ENCODE results near the gene MTHFR. TPM values are rescaled to one million over a fixed set of nuclear protein-coding genes. Genes with fewer than 3 reads are reported as not detected.

Gene MTHFR
- total RNA-seq, 2 experiments from 2014 or later, result 47.0 to 47.1 TPM

- Mint-ChIP-seq H3K4me1 (peaks cover 23% of the 10 kb centered on the region), H3K27ac (no peak overlapping the region), H3K4me3 (no peak overlapping the region), H3K27me3 (no peaks in the 10 kb centered on the region), H3K9me3 (no peaks in the 10 kb centered on the region), H3K36me3 (peaks cover 20% of the 10 kb centered on the region)
- no peak for ATAC-seq (ENCODE audit: low read depth)
- POLR2A ChIA-PET, result no interaction called here
- DNase-seq, result no peak
Measured at GRCh38 chr1:11800391-11800755, 5.4 kb downstream of the MTHFR start.

GRCh38 chr1:11799896-11800295, 5.9 kb downstream of the MTHFR start:
- DNase-seq (no peak), ATAC-seq (ENCODE audit: low read depth) (no peak)
- no peak overlapping the region for H3K4me3 Mint-ChIP-seq
- no peak overlapping the region for H3K27ac Mint-ChIP-seq
- H3K27me3 Mint-ChIP-seq, result no peaks in the 10 kb centered on the region
- no peaks in the 10 kb centered on the region for H3K9me3 Mint-ChIP-seq
- POLR2A ChIA-PET, result no interaction called here
- H3K4me1 Mint-ChIP-seq, result peaks cover 23% of the 10 kb centered on the region
- peaks cover 22% of the 10 kb centered on the region for H3K36me3 Mint-ChIP-seq

DNA sequence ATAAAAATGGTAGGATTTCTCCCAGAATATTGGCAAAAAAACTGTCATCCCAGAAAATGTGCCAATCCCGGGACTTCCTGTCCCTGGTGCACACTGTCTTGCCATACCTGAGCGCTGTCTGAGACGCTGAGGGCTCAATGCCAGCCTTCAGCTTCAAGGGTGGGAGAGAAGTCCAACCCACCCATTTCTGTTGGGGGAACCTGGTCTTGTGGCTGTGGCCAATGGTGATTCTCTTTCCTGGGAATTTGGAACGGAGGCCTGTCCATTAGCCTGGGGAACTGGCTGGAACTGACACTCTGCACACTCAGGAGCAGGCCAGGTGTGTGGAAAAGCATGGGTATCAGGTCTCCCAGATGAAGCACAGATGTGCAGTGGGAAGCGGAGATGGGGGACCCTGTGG, 6.7 kb downstream of the MTHFR start:
- Mint-ChIP-seq H3K4me3 (no peak overlapping the region), H3K9me3 (no peaks in the 10 kb centered on the region), H3K4me1 (peaks cover 17% of the 10 kb centered on the region), H3K36me3 (peaks cover 25% of the 10 kb centered on the region), H3K27me3 (no peaks in the 10 kb centered on the region), H3K27ac (no peak overlapping the region)
- ATAC-seq (ENCODE audit: low read depth) (no peak), DNase-seq (no peak)
- POLR2A ChIA-PET, result no interaction called here

GRCh38 chr1:11797525-11798216, 8.1 kb downstream of the MTHFR start:
- Mint-ChIP-seq H3K27me3 (no peaks in the 10 kb centered on the region), H3K27ac (no peak overlapping the region), H3K36me3 (peaks cover 27% of the 10 kb centered on the region), H3K9me3 (no peaks in the 10 kb centered on the region), H3K4me3 (no peak overlapping the region), H3K4me1 (peaks cover 6% of the 10 kb centered on the region)
- DNase-seq (no peak), ATAC-seq (ENCODE audit: low read depth) (no peak)
- POLR2A ChIA-PET, result interaction anchor here (1.5 kb wide), 1 partner anchor 133 kb away, joined by 5 read pairs; the partner anchor contains the start of gene FBXO6

DNA sequence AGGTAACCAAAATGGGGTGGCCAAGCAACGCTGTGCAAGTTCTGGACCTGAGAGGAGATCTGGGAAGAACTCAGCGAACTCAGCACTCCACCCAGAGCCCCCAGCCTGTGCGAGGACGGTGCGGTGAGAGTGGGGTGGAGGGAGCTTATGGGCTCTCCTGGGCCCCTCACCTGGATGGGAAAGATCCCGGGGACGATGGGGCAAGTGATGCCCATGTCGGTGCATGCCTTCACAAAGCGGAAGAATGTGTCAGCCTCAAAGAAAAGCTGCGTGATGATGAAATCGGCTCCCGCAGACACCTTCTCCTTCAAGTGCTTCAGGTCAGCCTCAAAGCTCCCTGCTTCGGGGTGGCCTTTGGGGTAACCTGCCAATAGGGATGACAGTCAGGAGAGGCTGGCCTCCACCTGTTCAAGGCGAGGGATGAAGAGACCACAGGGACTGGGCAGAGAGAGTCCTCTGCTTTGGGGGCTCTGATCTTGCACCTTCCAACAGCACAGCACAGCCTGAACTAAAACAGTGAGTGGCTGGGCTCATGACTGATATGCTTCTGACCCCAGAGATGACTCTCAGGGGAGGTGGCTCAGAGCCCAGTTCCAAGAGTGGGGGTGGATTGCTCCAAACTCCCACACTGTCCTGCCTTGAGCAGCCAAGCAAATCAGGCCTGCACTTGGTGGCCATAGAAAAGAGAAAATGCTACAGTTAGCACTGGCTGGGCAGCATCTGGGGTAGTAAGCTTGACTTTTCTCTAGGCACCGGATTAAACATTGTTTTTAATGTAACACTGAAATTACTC, 9.5 kb downstream of the MTHFR start:
- no peak overlapping the region for H3K27ac Mint-ChIP-seq
- peaks cover 32% of the 10 kb centered on the region for H3K36me3 Mint-ChIP-seq
- no peaks in the 10 kb centered on the region for H3K9me3 Mint-ChIP-seq
- ATAC-seq (ENCODE audit: low read depth), result no peak
- no peak for DNase-seq
- H3K27me3 Mint-ChIP-seq, result no peaks in the 10 kb centered on the region
- no peaks in the 10 kb centered on the region for H3K4me1 Mint-ChIP-seq
- no peak overlapping the region for H3K4me3 Mint-ChIP-seq
- POLR2A ChIA-PET, result interaction anchor here (0.7 to 1.1 kb wide), 2 partner anchors 10 to 480 kb away, joined by 3 to 4 read pairs; partner anchors contain the start of genes CLCN6 and MTHFR

DNA sequence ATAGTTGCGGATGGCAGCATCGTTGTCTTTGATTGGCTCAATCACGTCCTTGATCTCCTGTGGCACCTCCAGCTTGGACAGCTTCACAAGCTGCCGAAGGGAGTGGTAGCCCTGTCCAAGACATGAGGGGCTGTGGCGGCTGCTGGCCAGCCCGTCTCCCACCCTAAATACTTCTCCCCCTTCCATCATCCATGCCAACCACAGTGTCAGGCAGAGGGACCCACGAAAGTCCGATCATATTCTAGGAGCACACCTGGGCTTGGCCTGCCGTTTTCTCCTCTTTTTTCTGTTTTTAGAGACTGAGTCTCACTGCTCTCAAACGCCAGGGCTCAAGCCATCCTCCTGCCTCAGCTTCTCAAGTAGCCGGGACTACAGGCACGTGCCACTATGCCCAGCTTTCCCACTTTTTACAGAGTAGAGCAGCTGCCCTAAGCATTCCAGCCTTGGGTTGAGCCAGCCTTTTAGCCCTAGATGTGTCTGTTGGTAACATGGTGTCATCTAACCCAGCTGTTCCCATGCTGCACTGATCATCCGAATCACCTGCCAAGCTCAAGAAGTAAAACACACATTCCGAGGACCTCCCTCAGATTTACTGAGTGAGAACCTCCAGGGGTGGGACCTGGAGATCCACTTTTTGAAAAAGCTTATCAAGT, 10.4 kb downstream of the MTHFR start:
- DNase-seq (no peak), ATAC-seq (ENCODE audit: low read depth) (no peak)
- Mint-ChIP-seq H3K4me1 (no peaks in the 10 kb centered on the region), H3K27ac (no peak overlapping the region), H3K4me3 (no peak overlapping the region), H3K36me3 (peaks cover 26% of the 10 kb centered on the region), H3K9me3 (no peaks in the 10 kb centered on the region), H3K27me3 (no peaks in the 10 kb centered on the region)
- POLR2A ChIA-PET, result no interaction called here

DNA sequence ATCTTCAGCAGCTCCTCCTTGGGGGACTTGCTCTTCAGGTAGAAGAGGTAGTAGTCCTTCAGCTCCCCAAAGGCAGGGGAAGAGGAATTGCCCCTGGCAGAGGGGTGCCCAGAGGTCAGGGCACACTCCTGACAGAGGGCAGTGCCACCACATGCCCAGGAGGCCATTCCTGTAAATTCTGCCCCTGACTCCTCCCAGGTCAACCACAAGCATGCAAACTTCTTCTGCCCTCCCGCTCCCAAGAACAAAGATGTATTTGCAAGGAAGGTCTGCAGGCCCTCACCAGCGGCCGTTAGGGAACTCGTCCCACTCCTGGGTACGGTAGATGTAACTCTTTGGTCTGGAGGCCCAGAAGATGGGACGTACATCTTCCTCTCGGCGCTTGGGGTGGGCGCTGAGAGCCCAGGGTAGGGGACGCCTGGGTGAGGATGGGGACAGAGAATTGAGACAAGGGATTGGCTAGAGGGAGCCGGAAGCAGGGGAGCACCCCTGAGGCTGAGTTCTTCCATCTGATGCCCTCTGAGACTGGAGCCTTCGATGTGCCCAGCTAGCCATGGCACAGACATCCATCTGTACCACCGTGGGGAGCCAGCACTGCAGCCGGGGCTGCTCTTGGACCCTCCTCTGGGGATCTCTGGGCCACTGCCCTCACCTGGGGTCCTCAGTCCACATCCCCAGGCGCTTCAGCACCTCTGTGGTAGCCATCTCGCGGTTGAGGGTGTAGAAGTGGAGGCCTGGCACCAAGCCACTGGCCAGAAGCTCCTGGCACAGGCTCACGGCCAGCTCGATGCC, 11.1 kb downstream of the MTHFR start:
- Mint-ChIP-seq H3K36me3 (peaks cover 21% of the 10 kb centered on the region), H3K9me3 (no peaks in the 10 kb centered on the region), H3K4me1 (no peaks in the 10 kb centered on the region), H3K27ac (no peak overlapping the region), H3K27me3 (no peaks in the 10 kb centered on the region), H3K4me3 (no peak overlapping the region)
- POLR2A ChIA-PET, result interaction anchor here (2.1 kb wide), 1 partner anchor 12 kb away, joined by 4 read pairs; the partner anchor contains the start of genes CLCN6 and MTHFR
- DNase-seq, result no peak
- ATAC-seq (ENCODE audit: low read depth), result no peak

DNA sequence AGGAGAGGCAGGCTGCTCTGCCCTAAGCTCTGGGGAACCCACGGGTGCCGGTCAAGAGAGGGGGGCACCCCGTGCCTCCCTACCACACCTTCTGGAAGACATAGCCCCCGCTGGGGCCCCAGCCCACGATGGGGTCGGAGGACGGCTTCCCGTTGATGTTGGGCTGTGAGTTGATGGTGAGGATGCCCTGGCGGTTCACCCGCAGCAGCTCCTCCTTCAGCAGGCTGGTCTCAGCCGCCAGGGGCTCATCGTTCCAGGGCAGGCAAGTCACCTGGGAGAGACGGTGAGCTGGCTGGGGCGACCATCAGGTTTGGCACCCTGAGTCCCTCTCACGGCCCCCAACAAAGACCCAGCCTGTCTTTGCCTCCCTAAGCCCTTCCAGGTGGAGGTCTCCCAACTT, 11.9 kb downstream of the MTHFR start:
- POLR2A ChIA-PET, result interaction anchor here (2.1 kb wide), 1 partner anchor 12 kb away, joined by 4 read pairs; the partner anchor contains the start of genes CLCN6 and MTHFR
- Mint-ChIP-seq H3K27me3 (no peaks in the 10 kb centered on the region), H3K27ac (no peak overlapping the region), H3K9me3 (no peaks in the 10 kb centered on the region), H3K4me3 (no peak overlapping the region), H3K36me3 (peaks cover 18% of the 10 kb centered on the region), H3K4me1 (no peaks in the 10 kb centered on the region)
- no peak for ATAC-seq (ENCODE audit: low read depth)
- DNase-seq, result no peak

DNA sequence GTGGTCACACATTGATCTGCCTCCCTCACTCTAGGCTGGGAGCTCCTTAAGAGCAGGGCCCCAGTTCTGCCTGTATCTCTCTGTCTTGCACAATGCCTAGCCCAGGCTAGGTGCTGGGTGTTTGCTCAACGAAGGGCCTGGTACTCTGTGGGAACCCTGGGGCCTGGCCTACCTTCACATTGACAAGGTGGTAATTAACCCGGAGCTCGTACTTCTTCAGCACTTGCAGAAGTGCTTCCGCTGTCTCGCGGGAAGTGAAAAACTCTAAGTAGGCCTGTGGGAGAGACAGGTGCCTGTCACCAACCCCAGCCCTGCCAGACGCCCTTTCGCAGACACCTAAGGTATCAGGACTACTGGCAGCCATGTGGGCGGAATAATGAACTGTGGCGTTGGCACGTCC, 13.7 kb downstream of the MTHFR start:
- DNase-seq (no peak), ATAC-seq (ENCODE audit: low read depth) (no peak)
- H3K27ac Mint-ChIP-seq, result no peak overlapping the region
- no peaks in the 10 kb centered on the region for H3K9me3 Mint-ChIP-seq
- no peak overlapping the region for H3K4me3 Mint-ChIP-seq
- POLR2A ChIA-PET, result interaction anchor here (2.1 kb wide), 1 partner anchor 14 kb away, joined by 4 read pairs; the partner anchor contains the start of genes CLCN6 and MTHFR
- H3K4me1 Mint-ChIP-seq, result no peaks in the 10 kb centered on the region
- H3K27me3 Mint-ChIP-seq, result no peaks in the 10 kb centered on the region
- peaks cover 18% of the 10 kb centered on the region for H3K36me3 Mint-ChIP-seq

DNA sequence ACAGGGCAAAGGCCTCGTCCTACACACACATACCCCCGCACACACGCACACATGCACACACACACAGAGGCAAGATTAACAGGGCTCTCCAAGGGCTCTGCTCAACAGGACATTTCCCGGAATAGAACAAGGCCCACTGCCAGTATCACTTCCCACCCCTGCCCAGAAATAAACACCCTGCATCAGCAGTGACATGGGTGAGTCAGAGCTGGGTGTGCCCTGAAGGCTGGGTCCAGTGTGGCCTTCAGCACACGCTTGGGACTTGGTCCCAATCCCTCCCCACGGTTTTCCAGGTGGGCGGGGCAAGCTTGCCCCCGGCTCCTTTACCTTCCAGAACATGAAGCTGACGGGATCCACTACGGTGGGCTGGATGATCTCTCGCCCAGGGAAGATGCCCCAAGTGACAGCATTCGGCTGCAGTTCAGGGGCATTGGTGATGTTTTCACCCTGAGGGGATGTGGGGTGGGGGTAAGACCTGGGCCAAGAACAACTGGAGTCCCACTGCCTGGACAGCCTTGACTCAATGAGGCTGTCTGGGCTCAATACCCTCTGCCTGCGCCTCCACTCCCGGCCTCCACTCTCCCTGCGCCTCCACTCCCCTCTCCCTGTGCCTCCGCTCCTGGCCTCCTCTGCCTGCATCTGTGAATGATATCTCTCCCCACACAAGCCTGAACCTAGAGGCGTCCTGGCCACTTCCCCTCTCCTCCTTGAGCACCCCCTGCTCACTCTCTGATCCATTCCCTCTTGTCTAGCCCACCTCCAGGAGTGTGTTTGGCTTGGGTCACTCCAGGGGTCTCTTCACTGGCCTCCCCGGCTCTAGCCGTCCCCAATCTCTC, 14.7 kb downstream of the MTHFR start:
- Mint-ChIP-seq H3K27me3 (no peaks in the 10 kb centered on the region), H3K27ac (peak overlapping the region; percentile 59), H3K4me1 (no peaks in the 10 kb centered on the region), H3K36me3 (peaks cover 18% of the 10 kb centered on the region), H3K4me3 (no peak overlapping the region), H3K9me3 (no peaks in the 10 kb centered on the region)
- ATAC-seq (ENCODE audit: low read depth) (no peak), DNase-seq (no peak)
- POLR2A ChIA-PET, result no interaction called here

DNA sequence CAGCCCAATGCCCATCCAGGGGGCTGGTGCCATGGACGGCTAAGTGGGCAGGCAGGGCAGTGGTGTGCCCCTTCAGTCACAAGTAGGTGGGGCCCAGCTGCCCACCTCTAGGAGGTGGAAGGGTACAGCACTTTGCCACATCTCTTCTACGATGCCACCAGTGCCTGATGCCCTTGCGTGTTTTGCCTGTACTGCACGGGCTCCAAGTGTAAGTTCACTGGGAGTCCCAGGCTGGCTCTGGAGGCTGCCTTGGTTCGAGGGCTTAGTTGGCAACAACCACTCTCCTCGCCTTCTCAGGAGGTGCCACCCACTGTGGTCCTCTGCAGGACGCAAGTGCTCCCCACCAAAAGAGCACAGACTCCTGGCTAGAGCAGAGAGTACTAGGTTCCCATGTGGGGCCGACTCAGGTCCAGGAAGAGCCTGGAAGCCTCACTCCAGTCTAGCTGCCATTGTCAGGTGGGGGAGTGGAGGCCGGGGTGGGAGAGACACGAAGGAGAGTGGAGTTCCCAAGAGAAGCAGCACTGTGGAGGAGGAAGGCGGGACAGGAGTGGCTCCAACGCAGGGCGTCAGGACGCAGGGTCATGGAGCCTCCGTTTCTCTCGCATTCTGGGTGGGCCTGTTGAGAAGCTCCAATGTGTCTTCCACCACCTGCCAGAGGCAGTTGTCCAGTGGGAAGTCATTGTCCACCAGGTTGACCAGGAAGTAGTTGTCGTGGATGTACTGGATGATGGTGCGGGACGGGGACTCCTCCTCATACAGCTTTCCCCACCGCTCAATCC, 15.5 kb downstream of the MTHFR start:
- no peaks in the 10 kb centered on the region for H3K27me3 Mint-ChIP-seq
- H3K27ac Mint-ChIP-seq, result peak overlapping the region; percentile 59
- H3K9me3 Mint-ChIP-seq, result no peaks in the 10 kb centered on the region
- no peak overlapping the region for H3K4me3 Mint-ChIP-seq
- POLR2A ChIA-PET, result no interaction called here
- DNase-seq (no peak), ATAC-seq (ENCODE audit: low read depth) (no peak)
- H3K36me3 Mint-ChIP-seq, result peaks cover 16% of the 10 kb centered on the region
- no peaks in the 10 kb centered on the region for H3K4me1 Mint-ChIP-seq

All from activated naive CD8-positive, alpha-beta T cell treated with anti-CD3 and anti-CD28 coated beads, Interleukin-2, amount 10 ng/mL, durations not matched to agents 7 days and 5 days (primary cell).